Fibroblast of skin of left quadriceps (primary cell): ENCODE results near the gene IGF2.

Source experiments
- DNase-seq, 2 experiments: peaks; one replicate each; pipeline ENCODE4 v3.0.0-alpha.2; 2013; ENCODE audit warnings: low read depth in 2 of 2

The IGF2 gene

DNA sequence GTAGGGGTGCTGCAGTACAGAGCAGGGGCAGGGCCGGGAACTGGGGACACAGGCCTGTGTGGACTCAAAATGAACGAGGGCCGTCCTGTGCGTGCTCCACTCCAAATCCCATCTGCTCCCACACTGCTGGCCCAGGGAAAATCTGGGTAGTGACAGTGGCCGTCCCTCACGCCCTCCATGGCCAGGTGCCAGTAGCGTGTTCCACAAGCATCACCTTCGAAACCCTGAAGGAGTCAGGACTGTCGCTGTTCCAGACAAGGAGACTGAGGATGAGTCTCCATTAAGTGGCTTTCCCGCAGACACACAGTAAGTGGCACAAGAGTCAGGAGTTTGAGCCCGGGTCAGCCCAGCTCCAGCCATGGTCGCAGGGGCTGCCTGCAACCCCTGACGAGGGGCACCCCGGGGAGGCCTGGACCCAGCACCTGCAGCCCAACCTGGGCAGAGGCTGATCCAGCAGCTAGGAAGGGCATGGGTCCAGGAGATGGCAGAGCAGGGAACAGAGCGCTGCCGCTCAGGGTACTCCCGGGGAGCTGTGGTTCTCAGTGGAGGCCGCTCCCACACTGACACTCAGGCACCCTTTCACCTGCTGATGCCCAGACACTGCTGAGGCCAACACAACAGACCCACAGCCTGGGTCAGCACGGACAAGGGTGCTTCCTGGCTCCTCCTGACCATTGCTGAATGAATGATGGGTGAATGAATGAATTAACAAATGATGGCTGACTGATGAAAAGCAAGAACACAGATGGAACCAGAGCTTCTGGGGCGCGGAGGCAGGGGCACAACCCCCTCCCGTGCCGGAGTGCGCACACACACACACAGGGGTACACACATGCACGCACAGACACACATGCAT lies 35.3 kb downstream of the IGF2 start:
- DNase-seq: no peak

DNA sequence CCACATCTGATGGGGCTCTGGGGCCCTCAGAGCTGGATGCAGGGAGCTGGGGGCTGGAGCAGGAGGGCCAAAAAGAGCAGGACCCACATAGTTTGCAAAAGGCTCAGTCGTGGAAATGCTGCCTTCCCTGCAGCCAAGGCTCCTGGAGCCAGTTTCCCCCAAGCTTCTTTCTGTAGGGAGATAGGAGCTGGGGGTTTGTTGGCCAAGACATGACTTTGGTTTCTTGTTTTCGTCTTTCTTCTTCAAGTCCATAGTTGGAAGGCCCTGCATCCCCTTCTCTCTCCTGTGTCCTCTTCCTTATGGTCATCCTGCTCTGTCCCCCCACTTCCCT lies 36.3 kb downstream of the IGF2 start:
- DNase-seq: no peak

DNA sequence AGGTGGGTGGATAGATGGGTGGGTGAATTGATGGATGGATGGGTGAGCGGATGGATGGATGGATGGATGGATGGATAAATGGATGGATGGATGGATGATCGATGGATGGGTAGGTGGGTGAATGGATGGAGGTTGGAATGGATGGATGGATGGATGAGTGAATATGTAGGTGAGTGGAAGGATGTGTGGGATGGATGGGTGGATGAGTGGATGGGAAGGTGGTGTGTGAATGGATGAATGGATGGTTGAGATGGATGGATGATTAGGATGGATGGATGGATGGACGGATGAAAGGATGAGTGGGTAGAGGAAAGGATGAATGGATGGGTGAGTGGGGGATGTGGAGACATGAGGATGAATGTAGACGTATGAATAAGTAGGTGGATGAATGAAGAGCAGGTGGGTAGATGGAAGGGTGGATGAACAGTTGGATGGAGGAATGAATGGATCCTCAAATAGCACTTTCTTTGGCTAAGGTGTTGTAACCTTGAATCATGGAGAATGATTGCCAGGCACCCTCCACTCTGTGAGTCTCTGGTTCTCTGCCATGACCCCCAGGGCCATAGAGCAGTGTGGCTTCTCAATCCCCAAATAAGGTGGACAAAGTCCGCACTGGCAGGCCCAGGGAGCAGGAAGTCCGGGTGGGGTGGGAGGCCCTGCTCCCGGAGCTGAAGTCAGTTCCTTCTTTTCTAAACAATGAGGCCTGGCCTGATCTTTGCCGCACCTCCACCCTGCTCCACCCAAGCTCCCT lies 36.9 kb downstream of the IGF2 start:
- DNase-seq: no peak

DNA sequence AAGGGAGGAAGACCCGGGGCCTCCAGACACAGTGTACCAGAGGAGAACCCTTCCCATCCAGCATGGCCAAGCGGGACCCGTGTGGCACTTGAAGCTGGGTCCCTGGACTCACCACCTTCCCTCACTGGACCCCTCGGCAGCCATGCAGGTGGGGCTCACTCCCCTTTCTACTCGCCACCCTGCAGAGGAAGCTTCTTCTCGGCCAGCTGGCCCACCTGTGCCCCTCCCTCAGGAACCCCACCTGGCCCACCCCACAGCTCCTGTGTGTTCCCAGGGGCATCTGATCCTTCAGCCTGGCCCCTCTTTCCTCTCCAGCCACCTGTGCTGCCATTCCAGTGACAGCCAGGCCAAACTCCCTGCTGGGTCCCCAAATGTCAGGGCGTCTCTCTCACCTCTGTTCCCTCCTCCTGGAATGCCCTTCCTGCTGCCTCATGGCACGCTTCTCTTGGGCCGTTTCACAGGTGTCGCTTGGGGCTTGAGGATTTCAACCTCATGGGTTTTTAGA lies 38.0 kb downstream of the IGF2 start:
- no peak for DNase-seq

DNA sequence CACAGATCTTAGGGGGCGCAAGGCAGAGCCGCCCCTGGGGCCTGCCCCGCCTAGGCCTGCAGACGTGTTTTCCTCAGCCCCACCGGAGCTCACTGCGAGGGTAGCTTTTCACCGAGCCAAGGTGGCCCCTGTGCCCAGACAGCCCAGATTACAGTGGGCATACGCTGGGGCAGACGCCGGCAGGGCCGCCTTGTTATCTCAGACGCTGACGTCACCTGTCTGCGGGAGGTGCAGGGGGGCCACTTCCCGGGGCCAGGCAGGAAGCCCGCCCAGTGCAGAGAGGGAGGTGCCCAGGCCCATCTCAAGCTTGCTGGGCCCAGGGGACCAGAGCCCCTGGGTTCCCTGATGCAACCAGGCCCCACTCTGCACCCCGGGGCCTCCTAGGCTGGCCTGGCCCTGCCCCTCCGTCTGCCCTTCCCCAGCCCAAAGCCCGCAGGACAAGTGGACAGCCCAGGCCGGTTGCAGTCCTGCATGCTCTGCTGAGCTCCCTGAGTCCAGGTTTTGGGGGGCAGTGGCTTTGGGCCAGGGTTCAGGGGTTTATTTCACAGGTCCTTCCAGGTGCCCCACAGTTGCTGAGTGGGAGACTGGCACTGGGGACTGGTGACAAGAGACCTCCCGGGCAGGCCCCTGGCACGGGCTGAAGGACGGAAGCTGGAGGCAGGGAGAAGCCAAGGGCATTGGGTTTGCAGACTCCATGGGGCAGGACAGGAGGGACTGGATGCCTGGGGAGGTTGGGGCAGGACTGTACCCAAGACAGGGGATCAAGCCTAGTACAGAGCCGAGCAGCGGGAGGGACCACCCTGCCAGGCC lies 38.6 kb downstream of the IGF2 start:
- DNase-seq: no peak

DNA sequence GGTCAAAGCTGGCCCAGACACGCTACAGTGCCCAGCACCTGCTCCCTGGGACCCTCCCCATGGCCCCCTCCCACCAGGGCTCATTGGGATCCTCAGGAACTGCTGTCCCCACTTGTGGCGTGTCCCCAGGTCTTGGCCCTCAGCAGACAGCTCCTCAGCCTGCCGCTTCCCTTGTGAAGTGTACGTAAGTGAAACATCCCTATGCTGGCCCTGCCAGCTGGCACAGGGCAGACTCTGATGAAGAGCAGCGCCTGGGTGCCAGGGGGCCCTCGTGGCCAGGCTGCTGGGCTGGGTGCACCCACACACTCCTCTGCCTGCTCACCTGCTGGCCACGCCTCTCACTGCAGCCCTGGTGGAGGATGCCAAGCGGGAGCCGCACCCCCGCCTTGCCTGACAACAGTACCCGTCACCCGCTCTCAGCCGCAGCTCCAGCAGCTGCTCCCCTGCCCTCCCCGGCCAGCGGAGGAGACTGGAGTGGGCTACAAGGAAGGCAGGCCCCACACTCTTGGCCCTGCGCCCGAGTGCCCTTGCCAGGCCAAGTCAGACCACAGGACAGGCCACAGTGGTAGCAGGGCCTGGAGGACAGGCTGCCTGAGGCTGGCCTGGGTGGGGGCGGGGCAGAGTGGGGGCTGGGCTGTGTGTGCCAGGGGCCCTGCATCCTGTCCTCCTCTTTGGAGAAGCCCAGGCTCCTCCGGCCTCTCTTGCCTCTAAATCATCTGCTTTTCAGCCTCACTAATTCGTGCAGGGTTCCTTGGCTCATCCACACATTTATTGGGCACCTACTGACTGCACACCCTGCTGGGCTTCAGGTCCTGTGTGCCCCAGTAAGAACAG lies 39.5 kb downstream of the IGF2 start:
- DNase-seq: no peak

DNA sequence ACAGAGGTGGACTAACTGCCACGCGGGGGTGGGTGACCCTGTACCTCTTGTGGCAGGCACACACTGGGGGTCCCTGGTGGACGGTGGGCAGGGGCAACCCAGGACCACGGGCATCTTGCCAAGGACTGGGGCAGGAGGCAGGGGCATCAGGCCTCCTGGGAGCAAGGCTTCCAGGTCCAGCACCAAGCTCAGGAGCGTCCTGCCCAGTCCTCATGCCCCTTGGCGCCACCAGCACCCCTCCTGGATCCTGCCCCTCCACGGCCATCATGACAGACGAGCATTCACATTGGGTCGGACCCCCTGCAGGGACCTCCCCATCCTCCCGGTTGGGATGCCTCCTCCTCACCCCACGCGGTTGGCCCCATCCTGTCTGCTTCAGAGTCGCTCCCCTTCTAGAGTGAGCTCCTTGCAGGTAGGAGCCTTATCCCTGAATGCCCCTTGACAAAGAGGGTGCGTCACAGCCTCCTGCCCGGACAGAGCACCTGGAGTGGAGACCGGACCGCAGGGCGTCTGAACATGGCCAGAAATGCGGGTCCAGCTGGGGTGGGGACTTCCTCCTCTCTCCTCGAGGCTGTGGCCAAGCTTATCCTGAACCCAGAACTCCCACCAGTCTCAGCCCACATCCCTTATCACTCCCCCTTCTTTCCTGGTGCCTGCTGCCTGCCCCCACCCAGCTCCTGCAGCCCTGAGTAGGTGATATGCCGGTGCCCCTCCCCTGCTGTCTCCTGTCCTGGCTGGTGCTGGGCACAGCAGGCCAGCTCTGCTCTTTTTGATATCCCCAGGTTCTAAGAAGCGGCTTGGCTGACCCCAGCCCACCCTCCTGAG lies 40.3 kb downstream of the IGF2 start:
- DNase-seq: no peak

DNA sequence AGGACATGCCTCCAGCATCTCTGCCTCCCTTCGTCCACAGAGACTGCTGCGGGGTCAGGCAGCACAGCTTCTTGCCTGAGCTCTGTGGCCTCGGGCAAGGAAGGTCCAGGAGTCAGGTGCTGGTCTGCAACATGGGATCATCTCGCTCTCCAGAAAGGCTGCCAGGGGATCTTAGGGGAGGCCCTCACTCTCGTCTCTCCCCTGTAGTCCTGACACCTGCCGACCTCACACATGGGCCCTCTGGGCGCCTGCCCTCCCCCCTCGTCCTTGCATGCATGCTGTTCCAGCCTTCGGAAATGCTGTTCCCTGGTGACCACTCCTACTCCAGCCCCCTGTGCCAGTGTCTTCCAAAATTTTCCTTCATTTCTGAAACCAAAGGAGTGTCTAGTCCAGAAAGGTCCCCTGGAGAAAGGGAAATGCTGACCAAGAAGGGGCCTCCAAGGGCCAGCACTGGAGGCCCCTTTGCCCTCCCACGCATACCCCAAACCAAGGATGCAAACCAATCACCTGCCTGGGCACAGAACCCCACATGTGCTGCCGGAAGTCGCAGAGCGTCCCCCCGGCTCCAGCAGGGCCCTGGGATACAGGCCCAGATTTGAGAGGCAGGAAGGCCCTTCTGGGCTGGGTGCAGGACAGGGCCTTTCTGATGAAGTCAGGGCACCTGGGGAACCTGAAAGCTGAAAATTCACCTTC lies 41.0 kb downstream of the IGF2 start:
- DNase-seq: no peak

DNA sequence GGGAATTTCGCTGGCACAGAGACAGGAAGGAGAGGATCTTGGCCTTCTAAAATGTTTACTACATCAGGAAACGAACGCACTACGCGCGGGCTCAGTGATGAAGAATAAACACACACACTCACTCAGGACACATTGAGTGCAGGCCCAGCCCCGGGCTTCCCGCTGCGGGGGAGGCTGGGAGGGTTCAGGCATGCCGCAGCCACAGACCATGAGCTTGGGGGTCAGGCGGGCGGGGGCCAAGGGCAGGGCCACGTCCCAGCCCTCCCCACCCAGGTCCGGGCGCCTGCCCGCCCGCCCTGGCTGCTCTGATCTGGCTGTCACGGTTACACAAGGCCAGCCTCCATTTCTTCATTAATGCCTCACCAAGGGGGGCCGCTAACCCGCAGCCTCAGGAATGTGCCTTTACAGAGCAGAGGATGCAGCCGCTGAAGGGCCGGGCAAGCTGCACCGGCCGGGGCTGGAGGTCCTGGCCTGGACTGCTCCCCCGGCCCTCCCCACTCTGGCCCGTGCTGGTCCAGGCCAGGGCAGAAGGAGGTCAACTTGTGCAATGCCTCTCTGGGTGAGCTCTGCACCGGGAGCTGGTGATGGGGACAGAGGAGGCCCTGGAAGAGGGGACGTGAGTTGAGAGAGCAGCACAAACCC lies 41.7 kb downstream of the IGF2 start:
- DNase-seq: peak; percentile 54 to 59

DNA sequence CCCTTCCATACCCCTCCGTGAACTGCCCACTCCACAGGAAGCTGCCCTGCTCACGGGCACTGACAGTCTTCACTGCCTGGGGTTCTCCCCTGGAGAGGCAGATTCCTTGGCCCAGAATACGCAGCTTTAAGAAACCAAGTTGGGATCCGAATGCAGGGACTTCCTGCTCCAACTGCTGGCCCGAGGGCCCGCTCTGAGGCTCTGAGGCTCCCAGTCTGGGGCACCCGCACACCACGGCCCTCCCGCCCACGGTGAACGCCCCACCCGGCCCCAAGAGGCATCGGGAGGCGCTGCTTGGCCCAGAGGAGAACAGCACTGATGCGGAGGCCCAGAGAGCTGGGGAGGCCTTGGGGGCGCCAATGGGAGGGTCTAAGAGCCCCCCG lies 42.3 kb downstream of the IGF2 start:
- DNase-seq: no peak

DNA sequence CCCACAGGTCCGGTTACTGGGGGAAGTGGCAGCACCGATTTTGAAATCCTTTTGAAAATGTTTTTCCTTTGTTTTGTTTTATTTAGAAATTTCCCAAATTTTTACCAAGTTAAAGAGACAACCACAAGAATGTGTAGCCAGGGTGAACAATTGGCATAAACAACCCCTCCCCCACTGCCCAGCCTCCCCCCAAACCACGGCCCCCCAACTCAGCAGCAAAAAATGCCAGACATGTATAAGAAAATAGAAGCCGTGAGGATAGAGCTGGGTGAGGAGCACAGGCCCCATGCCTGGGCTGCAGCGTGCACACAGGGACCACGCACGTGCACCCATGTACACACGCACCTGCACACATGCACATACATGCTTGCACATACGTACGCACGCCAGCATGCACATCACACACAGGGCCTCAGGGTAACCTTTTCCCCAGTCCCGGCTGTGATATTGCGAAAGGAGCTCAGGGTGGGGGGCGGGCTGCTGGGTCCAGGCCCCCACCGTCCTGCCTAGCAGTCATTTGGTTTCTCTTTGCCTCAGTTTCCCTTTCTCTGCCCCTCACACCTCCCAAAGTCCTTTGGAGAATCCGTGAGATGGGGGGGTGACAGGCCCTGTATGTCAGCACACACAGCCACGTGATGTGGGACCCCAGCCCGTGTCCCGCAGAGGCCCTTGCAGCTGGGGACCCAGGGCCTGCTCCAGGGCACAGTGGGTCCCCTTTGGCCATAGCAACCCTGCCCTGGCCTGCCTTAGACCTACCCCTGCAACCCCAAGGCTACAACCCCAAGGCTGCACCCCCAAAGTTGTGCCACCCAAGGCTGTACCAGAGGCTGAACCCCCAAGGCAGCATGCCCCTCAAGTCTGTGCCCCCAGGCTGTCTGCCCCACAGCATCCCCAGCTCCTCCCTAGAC lies 42.9 kb downstream of the IGF2 start:
- DNase-seq: peak; percentile 58 to 64

DNA sequence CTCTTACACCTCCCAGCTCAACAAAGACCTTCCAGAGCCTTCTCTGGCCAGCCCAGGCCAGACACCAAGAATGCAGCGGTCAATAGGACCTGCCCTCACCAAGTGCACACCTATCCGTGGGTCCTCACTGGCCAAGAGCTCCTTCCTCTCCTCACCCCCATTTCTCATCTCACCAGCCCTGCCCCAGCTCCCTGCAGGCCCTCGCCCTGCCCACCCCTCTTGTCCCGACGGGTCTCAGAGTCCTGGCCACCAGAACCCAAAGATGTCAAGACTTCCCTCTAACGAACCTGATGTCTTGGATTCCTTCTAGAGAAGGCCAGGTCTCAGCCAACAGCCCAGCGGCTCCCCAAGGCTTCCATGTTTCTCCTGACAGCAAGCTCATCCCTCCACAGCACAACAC lies 43.6 kb downstream of the IGF2 start:
- no peak for DNase-seq

DNA sequence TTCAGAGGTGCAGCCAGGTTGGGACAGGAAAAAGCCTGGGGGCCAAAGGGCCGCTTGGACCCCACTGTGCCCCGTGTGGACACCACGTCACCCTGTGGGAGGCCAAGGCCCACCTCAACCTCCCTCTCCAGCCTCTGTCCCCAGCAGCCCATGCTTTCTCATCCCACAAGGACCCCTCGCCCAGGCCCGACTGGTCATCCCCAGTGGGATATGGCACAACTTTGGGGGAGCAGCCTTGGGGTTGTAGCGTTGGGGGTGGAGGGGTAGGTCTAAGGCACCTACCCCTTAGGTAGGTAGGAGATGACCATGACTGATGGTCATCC lies 44.0 kb downstream of the IGF2 start:
- DNase-seq: no peak

DNA sequence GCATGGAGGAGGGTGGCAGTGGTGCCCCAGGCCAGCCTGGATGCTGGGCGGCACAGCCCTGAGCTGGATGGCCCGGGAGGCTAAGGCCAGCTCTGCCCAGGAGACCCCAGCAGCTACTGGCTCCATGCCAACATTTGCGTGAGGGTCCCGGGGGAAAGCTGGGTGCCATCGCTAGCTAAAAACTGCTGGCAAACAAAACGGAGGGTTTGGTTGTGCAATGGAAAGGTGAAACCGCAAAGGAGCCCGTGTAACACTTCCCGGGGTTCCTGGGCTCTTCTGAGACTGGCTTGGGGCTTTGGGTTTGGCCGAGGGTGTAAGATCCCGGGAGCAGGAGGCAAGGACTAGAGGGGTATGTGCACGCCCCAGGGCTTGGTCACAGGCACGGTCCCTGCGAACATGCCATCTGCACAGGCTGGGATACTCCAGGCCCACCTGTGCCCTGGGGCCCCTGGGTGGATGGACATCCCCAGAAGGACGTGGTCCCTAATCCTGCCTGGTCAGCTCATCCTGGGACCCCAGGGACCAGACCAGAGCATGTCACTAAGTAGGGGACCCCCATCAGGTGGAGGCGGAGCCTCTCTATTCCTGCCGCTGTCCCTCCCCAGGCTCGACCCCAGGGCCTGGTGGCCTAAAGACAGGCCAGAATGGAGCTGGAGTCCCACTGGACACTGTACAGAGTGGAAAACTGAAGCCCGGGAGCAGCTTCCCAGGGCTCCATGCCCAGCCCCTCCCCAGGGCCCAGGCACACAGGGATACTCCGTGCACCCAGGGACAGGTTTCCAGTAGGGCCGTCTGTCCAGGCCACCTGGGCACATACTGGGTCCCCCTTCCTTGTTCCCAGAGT lies 44.6 kb downstream of the IGF2 start:
- DNase-seq: no peak

DNA sequence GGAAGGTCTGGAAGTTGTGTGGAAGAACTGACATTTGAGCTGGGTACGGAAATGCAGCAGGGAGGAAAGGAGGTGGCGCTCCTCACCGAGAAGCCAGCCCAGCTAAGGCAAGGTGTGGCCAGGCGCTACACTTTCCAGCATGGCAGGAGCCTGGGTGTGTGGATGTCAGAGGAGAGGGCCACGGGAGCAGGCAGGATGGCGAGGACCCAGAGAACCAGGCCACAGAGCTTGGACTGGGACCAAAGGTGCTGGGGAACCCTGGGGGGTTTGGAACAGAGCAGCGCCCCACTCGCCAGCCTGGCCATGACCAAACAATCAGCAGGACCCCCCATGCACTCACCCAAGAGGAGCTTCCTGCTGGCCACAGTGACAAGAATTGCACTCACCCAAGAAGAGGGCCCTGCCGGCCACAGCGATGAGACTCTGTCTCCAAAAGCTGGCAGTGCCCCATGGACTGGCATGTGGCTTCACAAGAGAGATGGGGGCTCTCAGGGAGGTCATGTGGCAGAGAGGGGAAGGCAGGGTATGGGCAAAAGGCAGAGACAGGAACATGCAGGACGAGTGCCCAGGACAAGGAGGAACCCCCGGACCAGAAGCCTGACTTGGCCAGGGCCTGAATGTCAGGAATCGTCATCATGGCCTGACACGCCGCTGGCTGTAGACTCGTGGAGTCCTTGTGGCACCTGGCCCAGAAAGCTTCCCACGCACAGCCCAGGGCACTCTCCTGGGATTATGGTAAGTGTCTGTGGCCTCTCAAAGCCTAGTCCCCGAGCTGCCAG lies 45.4 kb downstream of the IGF2 start:
- DNase-seq: no peak

DNA sequence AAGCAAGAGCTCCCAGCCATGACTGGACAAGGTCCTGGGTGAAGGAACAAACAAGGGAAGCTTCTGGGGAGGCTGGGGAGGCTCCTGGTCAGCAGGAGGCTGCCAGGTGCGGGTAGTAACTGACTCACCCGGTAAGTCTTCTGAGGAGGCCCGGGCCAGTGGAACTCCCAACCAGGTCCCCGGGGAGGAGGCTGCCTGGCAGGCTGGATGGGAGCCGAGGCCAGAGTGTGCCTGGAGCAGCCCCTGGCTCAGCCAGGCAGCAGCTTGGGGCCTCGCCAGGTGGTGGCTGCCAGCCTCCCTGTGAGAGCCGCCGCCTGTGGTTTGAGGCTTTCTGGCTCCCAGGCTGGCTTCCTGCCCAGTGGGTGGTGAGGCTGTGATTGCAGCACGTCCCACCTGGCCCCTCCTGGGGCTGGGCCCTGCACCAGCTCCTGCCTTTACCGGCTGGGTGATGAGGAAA lies 46.2 kb downstream of the IGF2 start:
- DNase-seq: no peak

DNA sequence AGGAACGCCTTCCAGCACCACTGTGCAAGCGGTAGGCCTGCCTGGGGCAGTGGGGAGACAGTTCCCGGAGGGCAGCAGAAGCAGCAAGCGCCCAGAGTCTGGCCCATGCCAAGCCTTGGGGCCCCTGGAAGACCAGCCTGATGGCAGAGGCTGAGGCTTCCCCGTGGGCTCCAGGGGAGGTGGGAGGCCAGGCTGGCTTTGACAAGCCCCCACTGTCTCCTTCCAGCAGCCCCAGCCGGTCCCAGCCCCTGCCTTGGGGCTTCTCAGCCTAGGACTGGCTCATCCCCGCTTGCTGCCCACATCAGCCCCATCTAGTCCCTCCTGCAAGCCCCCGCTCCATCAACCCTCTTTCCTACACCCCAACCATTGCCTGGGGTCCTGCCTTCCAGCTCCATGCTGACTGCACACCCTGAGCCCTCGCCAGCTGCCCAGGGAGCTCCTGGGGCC lies 46.7 kb downstream of the IGF2 start:
- DNase-seq: no peak
